NCI-H128 (cell line): ENCODE measurements around the gene NUP62CL.

ENCODE experiments used
- DNase-seq: peaks from one replicate; lab custom pipeline; 2025; ENCODE audit not compliant: unreplicated experiment; lab: John Stamatoyannopoulos, UW

The NUP62CL gene

DNA sequence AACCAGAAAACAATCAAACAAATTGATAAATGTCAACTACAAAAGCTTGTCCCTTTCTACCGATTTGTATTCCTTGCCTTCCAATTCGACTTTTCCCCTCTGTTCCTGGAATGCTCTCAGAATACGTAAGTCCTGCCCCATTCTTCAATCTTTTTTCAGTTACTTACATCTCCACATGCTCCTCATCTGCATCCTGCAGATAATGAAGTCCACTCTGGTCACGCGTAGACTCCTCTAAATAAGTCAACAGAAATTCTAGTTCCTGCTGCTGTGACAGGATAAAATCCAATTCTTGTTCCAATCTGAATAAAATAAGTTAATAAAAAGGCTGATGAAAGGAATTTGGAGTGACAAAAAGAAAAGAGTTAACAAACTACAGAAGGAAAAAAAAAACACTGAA lies 53.2 kb downstream of the NUP62CL start:
- no peak for DNase-seq

DNA sequence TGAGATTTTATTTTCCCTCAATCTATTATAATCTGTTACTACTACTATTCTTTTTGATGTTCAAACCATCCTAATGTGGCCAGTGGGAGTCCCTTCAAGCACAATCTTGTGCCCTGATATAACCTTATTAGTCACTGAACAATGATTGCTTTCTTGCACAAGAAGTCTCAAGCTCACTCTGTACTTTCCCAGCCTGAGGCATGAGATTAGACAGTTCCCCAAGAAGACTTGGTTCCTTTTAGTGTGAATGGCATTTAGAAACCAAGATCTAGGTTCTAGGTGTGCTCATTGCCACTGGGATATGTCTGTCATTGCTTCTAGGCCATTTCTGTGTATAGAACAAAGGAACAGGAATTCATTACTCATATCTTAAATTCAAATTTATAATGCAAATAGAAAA lies 59.6 kb downstream of the NUP62CL start:
- DNase-seq, result no peak

- no peak for DNase-seq
Measured at GRCh38 chrX:107135965-107136307, 70.3 kb downstream of the NUP62CL start.

DNA sequence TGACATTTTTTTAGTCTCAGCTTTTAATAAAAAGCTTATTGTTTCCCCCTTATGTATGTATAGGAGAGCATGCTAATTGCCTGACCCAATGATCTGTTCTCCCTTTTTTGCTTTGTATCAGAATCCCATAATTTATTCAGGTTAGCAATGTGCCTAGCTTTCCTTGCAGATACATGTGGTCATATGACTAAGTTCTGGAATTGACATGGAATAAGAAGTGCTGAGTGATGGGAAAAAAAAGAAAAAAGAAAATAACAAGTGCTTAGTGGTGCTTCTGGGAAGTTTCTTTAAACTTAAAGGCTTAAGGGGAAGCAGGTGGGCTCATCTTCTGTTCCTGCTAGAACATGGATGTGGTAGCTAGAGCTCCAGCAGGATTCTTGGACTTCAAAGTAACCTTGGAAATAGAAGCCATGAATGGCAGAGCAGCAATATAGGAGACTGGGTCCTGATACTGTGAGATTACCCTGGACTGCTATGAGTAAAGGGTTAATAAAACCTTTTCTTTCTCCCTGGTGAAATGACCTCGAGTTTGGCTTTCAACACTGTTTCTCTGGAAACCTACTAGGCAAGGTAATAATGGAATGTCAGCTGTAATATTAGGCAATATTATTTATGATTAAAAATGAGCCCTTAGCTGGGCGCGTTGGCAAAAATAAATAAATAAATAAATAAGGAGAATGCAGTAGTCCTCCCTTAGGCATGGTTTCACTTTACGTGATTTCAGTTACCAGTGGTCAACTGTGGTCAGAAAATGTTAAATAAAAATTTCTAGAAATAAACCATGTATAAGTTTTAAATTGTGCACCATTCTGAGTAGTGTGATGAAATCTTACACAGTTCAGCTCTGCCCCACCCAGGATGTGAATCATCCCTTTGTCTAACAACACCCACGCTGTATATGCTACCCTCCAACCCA lies 70.9 kb downstream of the NUP62CL start:
- no peak for DNase-seq

- no peak for DNase-seq
Measured at GRCh38 chrX:107123750-107124149, 82.5 kb downstream of the NUP62CL start.

GRCh38 chrX:107119283-107119682 lies 87.0 kb downstream of the NUP62CL start:
- no peak for DNase-seq

DNA sequence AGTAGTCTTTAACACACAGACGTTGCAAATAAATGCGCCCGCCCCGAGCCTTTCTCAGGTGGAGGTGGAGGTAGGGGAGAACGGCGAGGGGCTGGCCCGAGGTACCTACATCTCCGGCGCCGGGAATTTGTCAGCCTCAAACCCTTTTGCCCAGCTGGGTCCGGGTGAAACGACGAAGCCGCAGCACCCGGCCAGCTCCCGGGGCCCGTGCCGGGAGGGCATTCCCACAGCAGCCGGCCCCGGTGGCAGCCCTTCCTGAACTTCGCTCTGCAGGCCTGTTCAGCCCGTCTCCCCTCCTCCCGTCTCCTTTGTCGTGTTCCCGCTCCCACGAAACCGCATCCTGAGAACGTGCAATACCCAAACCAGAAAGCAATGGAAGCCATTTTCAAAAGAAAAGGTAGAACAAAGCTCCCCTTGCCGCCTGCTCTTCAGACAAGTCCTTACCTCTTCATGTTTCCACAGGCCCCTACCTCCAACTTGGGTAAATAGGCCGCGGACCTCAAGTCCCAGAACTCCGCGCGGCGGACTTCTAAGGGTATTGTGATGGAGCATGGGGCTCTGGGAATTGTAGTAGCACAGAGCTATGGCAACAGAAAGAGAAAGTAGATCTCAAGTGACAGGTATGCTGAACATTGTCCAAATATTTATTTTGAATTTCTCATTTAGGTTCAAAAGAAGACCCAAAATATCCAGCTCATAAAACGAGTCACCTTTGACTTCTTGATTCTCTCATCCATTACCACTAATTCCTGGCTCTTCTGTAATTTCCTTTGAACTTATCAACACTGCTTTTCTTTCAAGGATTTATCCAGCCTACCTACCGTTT lies 87.7 kb downstream of the NUP62CL start, which contains the start of gene RBM41:
Gene RBM41 (minus strand): TSS at position 501 of the 826 bp plus-strand sequence. CDS start 49 bp downstream, at position 452.
- peak; percentile 54 for DNase-seq

DNA sequence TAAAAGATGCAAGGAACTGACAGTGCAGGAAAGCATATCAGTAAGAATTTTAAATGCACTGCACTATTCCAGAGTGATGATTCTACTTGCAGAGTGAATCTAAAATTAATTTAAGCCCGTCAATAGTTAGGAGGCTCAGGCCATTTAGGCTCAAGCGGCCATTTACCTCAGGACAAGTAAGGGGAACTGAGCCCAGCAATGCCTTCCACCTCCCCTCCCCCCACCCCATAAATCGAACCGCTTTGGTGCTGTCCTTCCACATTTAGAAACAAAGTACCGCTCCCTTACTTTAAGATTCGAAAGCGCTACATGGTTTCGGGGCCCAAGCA lies 88.3 kb downstream of the NUP62CL start:
- no peak for DNase-seq

- DNase-seq, result no peak
Measured at GRCh38 chrX:107107459-107107858, 98.8 kb downstream of the NUP62CL start.

GRCh38 chrX:107102980-107103379 lies 103.3 kb downstream of the NUP62CL start:
- no peak for DNase-seq

DNA sequence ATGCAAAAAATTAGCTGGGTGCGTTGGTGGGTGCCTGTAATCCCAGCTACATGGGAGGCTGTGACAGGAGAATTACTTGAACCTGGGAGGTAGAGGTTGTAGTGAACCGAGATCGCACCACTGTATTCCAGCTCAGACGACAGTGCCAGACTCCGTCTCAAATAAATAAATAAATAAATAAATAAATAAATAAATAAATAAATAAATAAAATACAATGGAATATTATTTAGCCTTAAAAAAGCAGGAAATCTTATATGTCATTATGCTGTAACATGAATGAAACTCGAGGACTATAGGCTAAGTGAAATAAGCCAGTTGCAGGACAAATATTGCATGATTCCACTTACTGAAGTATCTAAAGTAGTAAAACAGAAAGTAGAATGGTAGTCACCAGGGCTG lies 130.1 kb downstream of the NUP62CL start:
- no peak for DNase-seq
